Measurements from ENCODE around the gene MLH1. TPM values are rescaled to one million over a fixed set of nuclear protein-coding genes. Genes with fewer than 3 reads are reported as not detected.
A peak's percentile ranks its signal among the peaks of the same experiment; 100 is the strongest.

Gene MLH1
- total RNA-seq, 1 donor from 2014 or later, result 63.6 TPM

DNA sequence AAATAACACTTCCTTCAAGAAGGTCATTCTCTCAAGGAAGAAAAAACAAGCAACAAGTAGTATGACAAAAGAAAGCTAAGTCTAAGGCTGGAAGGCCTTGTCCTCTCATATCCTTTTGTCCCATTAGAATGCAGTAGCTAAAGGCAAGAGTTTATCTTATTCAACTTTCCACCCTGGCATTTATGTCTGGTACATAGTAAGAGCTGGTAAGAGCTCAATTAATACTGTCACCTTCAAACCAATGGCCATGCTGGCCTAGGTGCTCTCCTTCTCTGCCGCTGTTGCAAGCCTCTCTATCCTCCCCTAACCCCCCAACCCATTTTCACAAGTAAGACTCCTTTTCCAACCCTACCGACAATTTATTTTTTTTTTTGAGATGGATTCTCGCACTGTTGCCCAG lies 99.2 kb downstream of the MLH1 start:
- DNase-seq (ENCODE audit: low read depth, low spot score), result no peak
- no peaks in the 10 kb centered on the region for H3K27me3 Mint-ChIP-seq (ENCODE audit: low read depth)
- peaks cover 27% of the 10 kb centered on the region for H3K4me1 Mint-ChIP-seq
- H3K27ac Mint-ChIP-seq (ENCODE audit: unreplicated experiment), result no peak overlapping the region
- H3K9me3 Mint-ChIP-seq, result no peaks in the 10 kb centered on the region
- TF ChIP-seq, protein P1, sequence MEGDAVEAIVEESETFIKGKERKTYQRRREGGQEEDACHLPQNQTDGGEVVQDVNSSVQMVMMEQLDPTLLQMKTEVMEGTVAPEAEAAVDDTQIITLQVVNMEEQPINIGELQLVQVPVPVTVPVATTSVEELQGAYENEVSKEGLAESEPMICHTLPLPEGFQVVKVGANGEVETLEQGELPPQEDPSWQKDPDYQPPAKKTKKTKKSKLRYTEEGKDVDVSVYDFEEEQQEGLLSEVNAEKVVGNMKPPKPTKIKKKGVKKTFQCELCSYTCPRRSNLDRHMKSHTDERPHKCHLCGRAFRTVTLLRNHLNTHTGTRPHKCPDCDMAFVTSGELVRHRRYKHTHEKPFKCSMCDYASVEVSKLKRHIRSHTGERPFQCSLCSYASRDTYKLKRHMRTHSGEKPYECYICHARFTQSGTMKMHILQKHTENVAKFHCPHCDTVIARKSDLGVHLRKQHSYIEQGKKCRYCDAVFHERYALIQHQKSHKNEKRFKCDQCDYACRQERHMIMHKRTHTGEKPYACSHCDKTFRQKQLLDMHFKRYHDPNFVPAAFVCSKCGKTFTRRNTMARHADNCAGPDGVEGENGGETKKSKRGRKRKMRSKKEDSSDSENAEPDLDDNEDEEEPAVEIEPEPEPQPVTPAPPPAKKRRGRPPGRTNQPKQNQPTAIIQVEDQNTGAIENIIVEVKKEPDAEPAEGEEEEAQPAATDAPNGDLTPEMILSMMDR (conservative IDR thresholded peaks at IDR 0.05), result no peak
- no peak overlapping the region for H3K4me3 Mint-ChIP-seq
- peaks cover 2% of the 10 kb centered on the region for H3K36me3 Mint-ChIP-seq (ENCODE audit: low read depth)

GRCh38 chr3:37093481-37093880 lies 100.2 kb downstream of the MLH1 start:
- TF ChIP-seq, protein P1 (conservative IDR thresholded peaks at IDR 0.05), result no peak
- Mint-ChIP-seq H3K27me3 (ENCODE audit: low read depth) (no peaks in the 10 kb centered on the region), H3K4me3 (no peak overlapping the region), H3K36me3 (ENCODE audit: low read depth) (peaks cover 2% of the 10 kb centered on the region), H3K27ac (ENCODE audit: unreplicated experiment) (no peak overlapping the region), H3K4me1 (peaks cover 28% of the 10 kb centered on the region), H3K9me3 (no peaks in the 10 kb centered on the region)
- DNase-seq (ENCODE audit: low read depth, low spot score), result no peak

DNA sequence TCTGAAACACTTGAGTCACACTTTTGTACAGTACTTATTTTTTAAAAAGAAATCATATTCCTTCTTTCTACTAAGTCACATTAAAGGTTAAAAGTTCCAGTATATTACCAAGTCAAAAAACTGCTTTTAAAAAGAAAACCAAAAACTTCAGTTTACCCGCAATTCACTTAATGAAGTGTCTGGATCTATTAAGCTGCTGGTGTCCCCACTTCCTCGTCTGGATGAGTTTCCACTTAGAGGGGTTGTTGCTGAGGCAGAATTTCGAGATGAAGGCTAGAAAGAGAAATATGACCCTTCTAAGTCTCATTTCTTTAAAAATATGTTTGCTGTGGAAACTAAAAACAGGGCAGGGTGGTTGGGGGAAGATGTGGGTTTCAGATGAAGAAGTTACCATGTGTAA lies 101.3 kb downstream of the MLH1 start:
- TF ChIP-seq, protein P1 (conservative IDR thresholded peaks at IDR 0.05), result no peak
- H3K27ac Mint-ChIP-seq (ENCODE audit: unreplicated experiment), result no peak overlapping the region
- peaks cover 28% of the 10 kb centered on the region for H3K4me1 Mint-ChIP-seq
- H3K27me3 Mint-ChIP-seq (ENCODE audit: low read depth), result no peaks in the 10 kb centered on the region
- no peak overlapping the region for H3K4me3 Mint-ChIP-seq
- H3K9me3 Mint-ChIP-seq, result no peaks in the 10 kb centered on the region
- peaks cover 2% of the 10 kb centered on the region for H3K36me3 Mint-ChIP-seq (ENCODE audit: low read depth)
- no peak for DNase-seq (ENCODE audit: low read depth, low spot score)

DNA sequence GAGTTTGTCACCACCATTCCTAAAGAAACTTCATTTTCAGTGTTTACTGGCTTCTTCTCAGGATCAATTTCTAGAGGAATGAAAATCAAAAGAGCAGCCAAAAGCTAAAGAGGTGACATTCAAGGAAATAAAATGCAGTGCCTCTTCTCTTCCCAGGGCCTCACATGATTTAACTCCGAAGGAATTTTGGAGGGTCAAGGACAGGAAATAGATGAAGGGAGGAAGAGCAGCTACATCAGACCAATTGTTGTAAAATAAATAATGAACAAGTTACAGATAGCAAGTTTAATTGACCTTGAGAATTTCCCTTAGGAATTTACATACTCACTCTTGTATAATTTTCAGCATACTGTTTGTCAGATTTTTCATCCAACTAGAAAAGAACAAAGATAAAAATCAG lies 103.0 kb downstream of the MLH1 start:
- no peak overlapping the region for H3K4me3 Mint-ChIP-seq

GRCh38 chr3:37096975-37097374 lies 103.7 kb downstream of the MLH1 start:
- TF ChIP-seq, protein P1 (conservative IDR thresholded peaks at IDR 0.05), result no peak
- no peak overlapping the region for H3K27ac Mint-ChIP-seq (ENCODE audit: unreplicated experiment)

More for the DNA sequence above, 103.0 kb downstream of the MLH1 start:
- no peaks in the 10 kb centered on the region for H3K36me3 Mint-ChIP-seq (ENCODE audit: low read depth)
- no peaks in the 10 kb centered on the region for H3K9me3 Mint-ChIP-seq
- TF ChIP-seq, protein P1 (conservative IDR thresholded peaks at IDR 0.05), result no peak
- H3K4me1 Mint-ChIP-seq, result peaks cover 25% of the 10 kb centered on the region
- peak overlapping the region; percentile 51 for H3K27ac Mint-ChIP-seq (ENCODE audit: unreplicated experiment)
- no peak for DNase-seq (ENCODE audit: low read depth, low spot score)
- no peaks in the 10 kb centered on the region for H3K27me3 Mint-ChIP-seq (ENCODE audit: low read depth)

GRCh38 chr3:37097776-37098175 lies 104.5 kb downstream of the MLH1 start:
- Mint-ChIP-seq H3K9me3 (no peaks in the 10 kb centered on the region), H3K4me1 (peaks cover 17% of the 10 kb centered on the region), H3K27ac (ENCODE audit: unreplicated experiment) (no peak overlapping the region), H3K27me3 (ENCODE audit: low read depth) (no peaks in the 10 kb centered on the region), H3K4me3 (no peak overlapping the region), H3K36me3 (ENCODE audit: low read depth) (no peaks in the 10 kb centered on the region)
- TF ChIP-seq, protein P1 (conservative IDR thresholded peaks at IDR 0.05), result no peak
- DNase-seq (ENCODE audit: low read depth, low spot score), result no peak

More at GRCh38 chr3:37096975-37097374, 103.7 kb downstream of the MLH1 start:
- Mint-ChIP-seq H3K36me3 (ENCODE audit: low read depth) (no peaks in the 10 kb centered on the region), H3K9me3 (no peaks in the 10 kb centered on the region), H3K4me3 (no peak overlapping the region), H3K27me3 (ENCODE audit: low read depth) (no peaks in the 10 kb centered on the region), H3K4me1 (peaks cover 23% of the 10 kb centered on the region)
- no peak for DNase-seq (ENCODE audit: low read depth, low spot score)

Measured in neural crest cell (in vitro differentiated cells).